ENCODE measurements around the gene IL17C. TPM values are rescaled to one million over a fixed set of nuclear protein-coding genes. Genes with fewer than 3 reads are reported as not detected.

Gene IL17C
- total and polyA plus RNA-seq, 2 donors (not counting 3 experiments of a cell fraction or from before 2014, with no cell fraction given) = 0.17 TPM; not detected in 1

GRCh38 chr16:88687254-88687576 lies 48.8 kb downstream of the IL17C start:
- Histone ChIP-seq H3K9ac (replicated peaks; ENCODE audit: extremely low read depth, insufficient read depth, low read length) (no peak overlapping the region), H3K36me3 (ENCODE audit: control insufficient read depth in 2 of 2, extremely low read depth in 1 of 2, insufficient read depth in 2 of 2, low read length in 2 of 2) (no peaks in the 10 kb centered on the region), H3K9me1 (replicated peaks; ENCODE audit: control insufficient read depth, extremely low read depth, insufficient read depth, low read length) (no peaks in the 10 kb centered on the region), H3K4me3 (replicated peaks in 1 of 3; ENCODE audit: insufficient read depth in 1 of 3, low read depth in 1 of 3, low read length in 3 of 3) (no peak overlapping the region), H3K27me3 (ENCODE audit: control insufficient read depth in 2 of 2, insufficient read depth in 2 of 2, low read length in 2 of 2) (peaks cover 0 to 2% of the 10 kb centered on the region in 2 experiments), H3K4me1 (ENCODE audit: control insufficient read depth, extremely low read depth, insufficient read depth, low read length) (no peaks in the 10 kb centered on the region), H2AFZ (ENCODE audit: low read depth, low read length) (no peak overlapping the region), H3K27ac (ENCODE audit: insufficient read depth, low read depth, low read length) (no peak overlapping the region), H3K79me2 (ENCODE audit: control insufficient read depth, insufficient read depth, low read length) (no peaks in the 10 kb centered on the region), H4K20me1 (replicated peaks; ENCODE audit: control insufficient read depth, extremely low read depth, insufficient read depth, low read length) (no peaks in the 10 kb centered on the region), H3K9me3 (replicated peaks; ENCODE audit: control insufficient read depth, insufficient read depth, low read length) (no peaks in the 10 kb centered on the region), H3K4me2 (ENCODE audit: insufficient read depth, low read length) (no peak overlapping the region)
- TF ChIP-seq JUN (IDR thresholded peaks at IDR 0.05; ENCODE audit: borderline replicate concordance, insufficient read depth, insufficient read length, low read depth) (no peak), POLR2A (IDR thresholded peaks at IDR 0.05; ENCODE audit: low read depth, low read length) (no peak), GATA2 (IDR thresholded peaks at IDR 0.05; ENCODE audit: insufficient read depth, insufficient read length, low read depth, low read length) (no peak), FOS (IDR thresholded peaks at IDR 0.05; ENCODE audit: borderline replicate concordance, insufficient read depth, low read length) (no peak), MYC (IDR thresholded peaks at IDR 0.05; ENCODE audit: low read depth, low read length) (no peak), EZH2 (IDR thresholded peaks at IDR 0.05; ENCODE audit: borderline replicate concordance, low read depth, low read length, severe bottlenecking) (no peak), MAX (IDR thresholded peaks at IDR 0.05; ENCODE audit: insufficient read depth, insufficient read length) (no peak), POLR2AphosphoS5 (IDR thresholded peaks at IDR 0.05; ENCODE audit: insufficient read depth, low read depth, low read length) (no peak), CTCF (IDR thresholded peaks at IDR 0.05; ENCODE audit: extremely low read depth in 1 of 2, insufficient read depth in 1 of 2, low read depth in 1 of 2, low read length in 2 of 2) (no peak)
- intact Hi-C loops (cut with micrococcal nuclease) = loop anchor here (2.0 kb wide), 1 partner anchor 24 kb away; the partner anchor contains the start of gene MVD
- BruUV-seq (replicated peaks) = no TSS peak
- FAIRE-seq = no peak
- ChIA-PET CTCF (interaction anchor here (0.7 to 1.3 kb wide), 5 partner anchors 13 to 170 kb away, joined by 3 to 4 read pairs (median 3); partner anchors contain the start of gene TRAPPC2L), POLR2A (no interaction called here)
- dilution Hi-C loops (cut with MboI; ENCODE audit: extremely low pct_ligation_motif_present, low sequenced_read_pairs) = no loop called here
- DNase-seq (ENCODE audit: low read depth, low spot score) = no peak

All from endothelial cell of umbilical vein (primary cell).